Measurements from ENCODE around the gene PPP2R5B.

The PPP2R5B gene

GRCh38 chr11:64888406-64888728 lies 36.1 kb upstream of the PPP2R5B start:
- Histone ChIP-seq H3K27ac (ENCODE audit: poor library complexity, severe bottlenecking) (no peak overlapping the region), H3K4me3 (ENCODE audit: severe bottlenecking) (no peak overlapping the region), H3K27me3 (ENCODE audit: insufficient read depth, poor library complexity, severe bottlenecking) (no peaks in the 10 kb centered on the region), H3K9me3 (ENCODE audit: severe bottlenecking) (no peaks in the 10 kb centered on the region), H3K4me1 (ENCODE audit: insufficient read depth, poor library complexity, severe bottlenecking) (peaks cover 11% of the 10 kb centered on the region), H3K36me3 (ENCODE audit: low read depth) (no peaks in the 10 kb centered on the region)
- no peak for ATAC-seq (ENCODE audit: low read depth)
- no peak for TF ChIP-seq CTCF (IDR thresholded peaks at IDR 0.05; ENCODE audit: poor library complexity, severe bottlenecking)
- DNase-seq (ENCODE audit: low spot score) = no peak

- Histone ChIP-seq H3K27ac (ENCODE audit: poor library complexity, severe bottlenecking) (no peak overlapping the region), H3K4me1 (ENCODE audit: insufficient read depth, poor library complexity, severe bottlenecking) (peaks cover 11% of the 10 kb centered on the region)
Measured at GRCh38 chr11:64888729-64889511, 35.6 kb upstream of the PPP2R5B start.

GRCh38 chr11:64890522-64890939 lies 34.0 kb upstream of the PPP2R5B start:
- Histone ChIP-seq H3K4me1 (ENCODE audit: insufficient read depth, poor library complexity, severe bottlenecking) (peaks cover 8% of the 10 kb centered on the region), H3K36me3 (ENCODE audit: low read depth) (peaks cover 4% of the 10 kb centered on the region; the same call in 1 of the 2 replicates), H3K9me3 (ENCODE audit: severe bottlenecking) (no peaks in the 10 kb centered on the region), H3K27ac (ENCODE audit: poor library complexity, severe bottlenecking) (no peak overlapping the region), H3K4me3 (ENCODE audit: severe bottlenecking) (no peak overlapping the region), H3K27me3 (ENCODE audit: insufficient read depth, poor library complexity, severe bottlenecking) (no peaks in the 10 kb centered on the region)
- DNase-seq (ENCODE audit: low spot score) (no peak), ATAC-seq (ENCODE audit: low read depth) (no peak)
- no peak for TF ChIP-seq CTCF (IDR thresholded peaks at IDR 0.05; ENCODE audit: poor library complexity, severe bottlenecking)

More at GRCh38 chr11:64888729-64889511, 35.6 kb upstream of the PPP2R5B start:
- Histone ChIP-seq H3K36me3 (ENCODE audit: low read depth) (no peaks in the 10 kb centered on the region), H3K9me3 (ENCODE audit: severe bottlenecking) (no peaks in the 10 kb centered on the region), H3K27me3 (ENCODE audit: insufficient read depth, poor library complexity, severe bottlenecking) (no peaks in the 10 kb centered on the region), H3K4me3 (ENCODE audit: severe bottlenecking) (no peak overlapping the region)
- no peak for DNase-seq (ENCODE audit: low spot score)
- TF ChIP-seq CTCF (IDR thresholded peaks at IDR 0.05; ENCODE audit: poor library complexity, severe bottlenecking) = no peak
- no peak for ATAC-seq (ENCODE audit: low read depth)

GRCh38 chr11:64891215-64891848 lies 33.2 kb upstream of the PPP2R5B start:
- H3K27me3 ChIP-seq (ENCODE audit: insufficient read depth, poor library complexity, severe bottlenecking) = no peaks in the 10 kb centered on the region
- DNase-seq (ENCODE audit: low spot score) (no peak), ATAC-seq (ENCODE audit: low read depth) (no peak)
- TF ChIP-seq CTCF (IDR thresholded peaks at IDR 0.05; ENCODE audit: poor library complexity, severe bottlenecking) = no peak
- H3K27ac ChIP-seq (ENCODE audit: poor library complexity, severe bottlenecking) = no peak overlapping the region
- peaks cover 4% of the 10 kb centered on the region; the same call in 1 of the 2 replicates for H3K36me3 ChIP-seq (ENCODE audit: low read depth)
- H3K4me1 ChIP-seq (ENCODE audit: insufficient read depth, poor library complexity, severe bottlenecking) = peaks cover under 1% of the 10 kb centered on the region
- H3K9me3 ChIP-seq (ENCODE audit: severe bottlenecking) = no peaks in the 10 kb centered on the region
- no peak overlapping the region for H3K4me3 ChIP-seq (ENCODE audit: severe bottlenecking)

GRCh38 chr11:64891880-64892279 lies 32.6 kb upstream of the PPP2R5B start:
- ATAC-seq (ENCODE audit: low read depth) = no peak
- Histone ChIP-seq H3K36me3 (ENCODE audit: low read depth) (peaks cover 4% of the 10 kb centered on the region; the same call in 1 of the 2 replicates), H3K27ac (ENCODE audit: poor library complexity, severe bottlenecking) (no peak overlapping the region), H3K9me3 (ENCODE audit: severe bottlenecking) (no peaks in the 10 kb centered on the region), H3K4me1 (ENCODE audit: insufficient read depth, poor library complexity, severe bottlenecking) (no peaks in the 10 kb centered on the region), H3K4me3 (ENCODE audit: severe bottlenecking) (no peak overlapping the region), H3K27me3 (ENCODE audit: insufficient read depth, poor library complexity, severe bottlenecking) (no peaks in the 10 kb centered on the region)
- TF ChIP-seq CTCF (IDR thresholded peaks at IDR 0.05; ENCODE audit: poor library complexity, severe bottlenecking) = no peak
- DNase-seq (ENCODE audit: low spot score) = no peak
